Activated CD4-positive, alpha-beta T cell treated with anti-CD3 and anti-CD28 coated beads, Interleukin-2, Interleukin-4, amounts not matched to agents 100 ng/mL and 50 ng/mL, durations not matched to agents 16 hours and 8 hours (primary cell): Measurements from ENCODE around the gene COA7.
A peak's percentile ranks its signal among the peaks of the same experiment; 100 is the strongest.
"Not testable (repeated sequence)": the region's sequence is repeated elsewhere in the genome, so short reads cannot be mapped to it uniquely, and the experiment has no call there.

Experiments
- DNase-seq: peaks from one replicate; pipeline ENCODE4 v3.0.0-alpha.2; 2020; ENCODE audit warnings: low spot score

COA7 gene

DNA sequence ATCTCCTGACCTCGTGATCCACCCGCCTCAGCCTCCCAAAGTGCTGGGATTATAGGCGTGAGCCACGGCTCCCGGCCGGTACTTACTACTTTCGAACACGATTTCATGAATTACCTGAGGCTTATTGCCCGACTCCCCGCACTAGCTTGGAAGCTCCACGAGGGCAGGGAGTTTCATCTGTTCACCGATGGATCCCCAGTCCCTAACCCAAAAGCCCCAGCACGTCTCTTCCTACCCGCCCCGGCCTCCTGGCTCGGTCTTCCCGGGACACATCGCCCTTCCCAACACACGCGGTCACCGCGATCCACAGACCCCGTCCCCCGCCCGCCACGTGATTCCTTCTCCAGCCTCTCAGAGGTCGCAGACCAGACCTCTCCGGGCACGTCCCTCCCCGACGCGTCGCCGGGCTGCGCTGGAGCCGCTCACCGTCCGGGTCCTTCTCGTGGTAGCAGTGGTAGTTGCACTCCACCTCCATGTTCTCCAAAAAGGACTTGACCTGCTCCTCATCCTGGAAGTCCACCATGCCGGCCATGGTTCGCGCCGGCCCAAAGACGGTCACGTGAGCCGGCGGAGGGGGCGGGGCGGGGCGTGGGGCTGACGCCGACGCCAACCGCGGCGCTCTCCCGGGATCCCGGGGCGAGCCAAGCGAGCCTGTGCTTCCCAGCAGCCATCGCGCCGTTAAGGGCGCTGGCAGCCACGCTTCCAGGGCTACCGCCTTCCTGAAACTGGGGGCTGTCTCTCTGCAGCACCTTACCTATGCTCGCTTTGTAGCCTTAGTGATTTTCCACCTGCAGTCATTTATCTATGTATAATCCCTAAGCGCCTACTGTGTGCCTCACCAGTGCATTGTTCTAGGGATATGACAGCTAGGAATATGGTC, at the start of gene COA7:
TSS of gene COA7 (minus strand) at position 553 of the 880 bp plus-strand sequence. CDS start at position 532, 21 bp downstream.
- DNase-seq: peak; percentile 74

DNA sequence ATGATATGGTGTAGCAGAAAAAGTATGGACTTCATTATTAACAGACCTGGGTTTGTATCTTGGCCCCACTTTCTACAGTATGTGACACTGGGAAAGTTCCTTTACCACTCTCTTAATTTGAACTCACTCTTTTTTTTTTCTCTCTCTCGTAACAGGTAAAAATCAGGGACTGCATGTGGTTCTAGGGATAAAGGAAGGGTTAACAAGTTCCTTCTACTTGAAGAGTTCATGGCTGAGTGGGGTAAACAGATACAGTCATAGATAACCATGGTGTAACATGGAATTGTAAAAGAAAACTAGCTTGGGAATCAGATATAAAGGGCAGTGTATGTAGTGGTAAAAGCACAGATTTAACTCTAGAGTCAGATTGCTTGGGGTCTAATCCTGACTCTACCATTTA, 49.3 kb upstream of the COA7 start:
- DNase-seq: no peak

DNA sequence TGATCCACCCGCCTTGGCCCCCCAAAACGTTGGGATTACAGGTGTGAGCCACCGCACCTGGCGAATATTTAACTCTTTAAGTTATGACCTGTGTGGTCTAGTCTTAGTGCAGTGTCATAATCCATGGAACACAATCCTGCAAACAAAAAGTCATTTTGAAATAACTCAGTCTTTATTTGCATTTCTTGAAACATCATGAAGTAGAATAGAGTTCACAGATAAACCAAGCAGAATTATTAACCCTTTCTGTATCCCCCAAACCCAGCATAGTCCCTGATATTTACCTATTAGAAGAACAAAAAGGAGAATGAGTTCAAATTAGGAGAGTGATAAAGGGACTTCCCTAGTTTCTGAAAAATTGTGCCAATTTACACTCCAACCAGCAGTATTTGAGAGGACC, 48.0 kb upstream of the COA7 start:
- no peak for DNase-seq

DNA sequence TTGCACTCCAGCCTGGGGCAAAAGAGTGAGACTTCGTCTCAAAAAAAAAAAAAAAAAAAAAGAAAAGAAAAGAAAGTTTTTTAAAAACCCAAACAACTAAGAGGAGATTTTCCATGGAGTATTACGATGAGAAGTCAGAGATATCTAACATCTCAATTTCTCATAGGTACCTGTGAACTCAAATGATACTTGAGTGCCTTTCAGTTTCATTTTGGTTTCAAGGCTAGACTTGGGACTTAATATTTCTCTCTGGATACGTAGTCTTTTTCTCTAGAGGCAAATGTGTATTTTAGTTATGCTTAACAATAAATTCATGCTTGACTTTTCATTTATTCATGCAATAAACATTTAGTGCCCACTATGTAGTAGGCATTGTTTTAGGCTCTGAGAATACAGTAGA, 43.1 kb upstream of the COA7 start:
- DNase-seq: no peak

DNA sequence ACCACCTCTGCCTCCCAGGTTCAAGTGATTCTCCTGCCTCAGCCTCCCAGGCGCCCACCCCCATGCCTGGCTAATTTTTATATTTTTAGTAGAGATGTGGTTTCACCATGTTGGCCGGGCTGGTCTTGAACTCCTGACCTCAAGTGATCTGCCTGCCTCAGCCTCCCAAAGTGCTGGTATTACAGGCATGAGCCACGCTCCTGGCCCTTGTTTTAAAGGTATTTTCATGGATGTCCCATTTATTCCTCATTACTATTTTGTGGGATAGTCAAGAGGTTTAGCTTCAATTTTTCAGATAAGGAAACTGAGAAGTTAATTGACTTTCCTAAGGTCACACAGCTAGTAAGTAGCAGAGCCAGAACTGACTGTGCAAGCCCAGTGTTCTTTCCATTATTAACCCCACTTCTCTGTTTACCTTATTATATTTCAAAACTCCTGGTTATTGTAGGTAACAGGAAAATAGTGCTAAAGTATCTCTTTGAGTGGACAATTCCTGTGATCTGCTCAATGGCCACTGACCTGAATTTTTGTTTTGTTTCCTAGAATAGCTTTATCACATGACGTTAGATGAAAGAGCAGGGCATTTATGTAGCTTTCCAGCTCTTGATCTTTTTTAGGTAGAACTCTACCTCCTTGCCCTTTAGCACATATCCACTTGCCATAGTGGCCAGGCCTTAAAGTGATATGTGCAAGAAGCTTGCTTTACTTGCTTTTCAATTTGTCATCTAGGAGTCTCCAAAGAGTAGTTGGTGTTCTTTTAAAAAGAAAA, 41.7 kb upstream of the COA7 start:
- no peak for DNase-seq

DNA sequence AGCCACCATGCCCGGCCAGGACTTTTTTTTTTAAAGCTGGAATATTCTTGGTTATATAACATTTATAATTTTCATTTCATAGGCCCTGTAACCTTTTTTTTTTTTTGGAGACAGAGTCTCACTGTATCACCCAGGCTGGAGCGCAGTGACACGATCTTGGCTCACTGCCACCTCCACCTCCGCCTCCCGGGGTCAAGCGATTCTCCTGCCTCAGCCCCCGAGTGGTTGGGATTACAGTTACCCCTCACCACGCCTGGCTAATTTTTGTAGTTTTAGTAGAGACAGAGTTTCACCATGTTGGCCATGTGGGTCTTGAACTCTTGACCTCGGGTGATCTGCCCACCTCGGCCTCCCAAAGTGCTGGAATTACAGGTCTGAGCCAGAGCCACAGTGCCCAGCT, 40.7 kb upstream of the COA7 start:
- DNase-seq: no peak

DNA sequence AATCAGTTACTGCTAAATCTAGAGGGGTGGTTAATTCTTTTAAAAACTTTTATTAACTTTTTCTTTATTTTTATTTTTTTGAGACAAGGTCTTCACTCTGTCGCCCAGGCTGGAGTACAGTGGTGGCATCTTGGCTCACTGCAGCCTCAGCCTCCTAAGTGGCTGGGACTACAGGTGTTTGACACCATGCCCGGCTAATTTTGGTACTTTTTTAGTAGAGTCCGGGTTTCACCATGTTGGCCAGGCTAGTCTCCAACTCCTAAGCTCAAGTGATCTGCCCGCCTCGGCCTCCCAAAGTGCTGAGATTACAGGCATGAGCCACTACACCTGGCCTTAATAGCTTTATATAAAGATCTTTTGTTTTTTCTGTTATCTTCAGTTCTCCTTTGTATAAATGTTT, 40.0 kb upstream of the COA7 start:
- DNase-seq: no peak

DNA sequence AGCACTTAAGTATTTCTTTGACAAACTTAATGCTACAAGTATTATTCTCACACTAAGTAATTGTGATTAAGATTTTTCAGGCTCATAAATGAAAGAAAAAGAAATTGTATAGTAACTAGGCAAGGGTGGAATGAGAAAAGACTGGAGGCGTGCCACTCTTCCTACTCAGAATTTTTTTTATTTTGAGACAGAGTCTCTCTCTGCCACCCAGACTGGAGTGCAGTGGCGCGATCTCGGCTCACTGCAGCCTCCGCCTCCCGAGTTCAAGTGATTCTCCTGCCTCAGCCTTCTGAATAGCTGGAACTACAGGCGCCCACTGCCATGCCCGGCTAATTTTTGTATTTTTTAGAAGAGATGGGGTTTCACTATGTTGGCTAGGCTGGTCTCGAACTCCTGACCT, 37.2 kb upstream of the COA7 start:
- not testable (repeated sequence) for DNase-seq

DNA sequence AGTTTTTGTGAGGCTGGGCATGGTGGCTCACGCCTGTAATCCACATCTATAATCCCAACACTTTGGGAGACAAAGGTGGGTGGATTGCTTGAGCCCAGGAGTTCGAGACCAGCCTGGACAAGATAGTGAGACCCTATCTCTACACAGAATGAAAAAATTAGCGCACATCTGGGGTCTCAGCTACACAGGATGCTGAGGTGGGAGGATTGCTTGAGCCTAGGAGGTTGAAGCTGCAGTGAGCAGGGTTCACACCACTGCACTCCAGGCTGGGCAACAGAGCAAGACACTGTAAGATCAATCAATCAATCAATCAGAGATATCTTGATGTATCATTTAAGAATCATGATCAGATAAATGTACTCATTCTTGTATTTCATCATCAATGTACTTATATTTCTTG, 35.2 kb upstream of the COA7 start:
- DNase-seq: no peak

DNA sequence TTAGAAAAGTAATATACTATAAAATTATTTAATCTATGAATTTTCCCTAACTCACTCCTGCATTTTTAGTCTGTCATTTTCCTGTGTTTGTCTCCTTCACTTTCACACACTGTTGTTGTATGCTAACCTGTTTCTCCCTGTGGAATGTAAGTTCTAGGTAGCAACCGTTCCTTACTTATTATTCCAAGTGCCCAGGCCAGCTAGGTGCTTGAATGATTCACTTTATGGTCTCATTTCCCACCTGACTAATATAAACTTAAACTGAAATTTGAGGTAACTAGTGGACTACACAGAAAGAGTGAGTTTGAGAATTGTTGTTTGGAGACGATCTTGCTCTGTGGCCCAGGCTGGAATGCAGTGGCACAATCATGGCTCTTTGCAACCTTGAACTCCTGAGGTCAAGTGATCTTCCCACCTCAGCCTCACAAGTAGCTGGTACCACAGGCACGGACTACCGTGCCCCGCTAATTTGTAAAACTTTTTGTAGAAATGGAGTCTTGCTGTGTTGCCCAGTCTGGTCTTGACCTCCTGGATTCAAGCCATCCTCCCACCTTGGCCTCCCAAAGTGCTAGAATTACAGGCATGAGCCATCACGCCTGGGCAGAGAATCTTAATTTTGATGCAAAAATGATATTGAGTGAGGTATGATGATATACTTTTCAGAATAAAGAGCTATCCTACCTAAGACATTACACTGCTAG, 30.0 kb upstream of the COA7 start:
- DNase-seq: no peak

DNA sequence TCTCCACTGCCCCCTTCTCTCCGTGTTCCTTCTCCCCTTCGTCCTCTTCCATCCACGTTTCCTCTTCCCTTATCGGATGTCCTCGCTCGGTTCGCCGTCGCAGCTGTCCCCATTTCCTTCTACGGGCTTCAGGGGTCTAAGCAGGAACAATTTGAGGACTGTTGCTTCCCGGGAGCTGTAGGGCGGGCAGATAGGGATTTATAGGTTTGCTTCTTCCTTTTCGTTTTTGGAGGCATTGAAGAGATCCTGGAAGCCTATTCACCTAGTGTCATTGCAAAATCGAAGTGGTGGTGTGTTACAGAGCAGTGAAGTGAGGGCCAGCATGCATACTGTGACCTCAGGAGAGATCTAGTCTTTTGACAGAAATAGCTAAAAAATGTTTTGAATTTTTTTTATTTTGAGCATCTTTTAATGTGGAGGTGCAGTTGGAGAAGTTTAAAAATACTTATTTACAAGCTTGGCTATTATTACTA, 29.0 kb upstream of the COA7 start:
- DNase-seq: no peak

DNA sequence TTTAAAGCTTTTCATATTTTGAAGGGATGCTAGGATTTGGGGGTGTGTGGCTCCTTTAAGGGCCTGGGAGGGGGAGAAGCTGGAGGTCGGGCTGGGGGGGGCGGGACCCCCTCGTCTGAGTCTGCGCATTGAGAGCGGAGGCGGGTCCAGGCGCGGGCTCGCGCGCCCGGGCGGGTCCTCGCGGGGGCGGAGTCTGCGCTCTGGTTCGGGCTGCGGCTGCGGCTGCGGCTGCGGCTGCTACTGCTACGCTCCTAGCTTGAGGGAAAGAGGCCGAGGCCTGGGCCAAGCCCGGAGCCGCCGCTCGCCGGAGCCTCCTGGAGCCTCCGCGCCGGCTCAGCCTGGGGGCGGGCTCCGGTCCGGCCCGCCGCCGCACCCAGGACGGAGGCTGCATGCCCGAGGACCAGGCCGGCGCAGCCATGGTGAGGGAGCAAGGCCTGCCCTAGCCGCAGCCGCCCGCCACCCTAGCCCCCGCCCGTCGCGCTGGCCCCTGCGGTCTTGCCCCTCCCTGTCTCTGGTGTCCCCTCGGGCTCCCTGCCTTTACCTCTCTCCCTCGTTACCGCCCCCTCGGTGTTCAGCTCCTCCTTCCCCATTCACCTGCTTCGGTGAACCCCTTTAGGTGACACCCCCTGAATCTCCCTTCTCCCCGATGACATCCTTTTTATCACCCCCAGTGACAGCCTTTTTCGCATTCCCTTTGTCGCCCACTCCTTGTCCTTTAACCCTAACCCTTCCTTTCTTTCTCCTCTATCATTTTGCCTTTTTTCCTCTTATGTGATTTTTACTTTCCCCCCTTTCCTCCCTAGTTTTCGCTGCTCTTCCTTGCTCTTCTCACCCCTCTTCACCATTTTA, 28.3 kb upstream of the COA7 start, which contains the start of gene ZYG11B:
TSS of gene ZYG11B (plus strand) at position 189 of the 849 bp plus-strand sequence. CDS start at position 390, 201 bp downstream.
- DNase-seq: peak; percentile 90

DNA sequence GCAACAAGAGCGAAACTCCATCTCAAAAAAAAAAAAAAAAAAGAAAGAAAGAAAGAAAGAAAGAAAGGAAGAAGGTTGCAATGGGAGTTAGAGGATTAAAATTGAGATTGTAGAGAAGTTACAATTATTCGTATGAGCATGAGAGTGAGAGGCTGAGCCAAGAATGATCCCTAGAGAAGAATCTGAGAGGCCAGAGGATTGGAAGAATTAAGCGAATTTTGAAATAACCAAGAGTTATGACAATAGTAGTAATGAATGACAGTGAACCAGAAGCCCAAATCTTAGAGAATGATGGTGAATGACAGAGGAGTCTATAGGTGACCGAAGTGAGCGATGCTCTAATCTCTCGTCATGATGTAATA, 27.7 kb upstream of the COA7 start:
- no peak for DNase-seq

DNA sequence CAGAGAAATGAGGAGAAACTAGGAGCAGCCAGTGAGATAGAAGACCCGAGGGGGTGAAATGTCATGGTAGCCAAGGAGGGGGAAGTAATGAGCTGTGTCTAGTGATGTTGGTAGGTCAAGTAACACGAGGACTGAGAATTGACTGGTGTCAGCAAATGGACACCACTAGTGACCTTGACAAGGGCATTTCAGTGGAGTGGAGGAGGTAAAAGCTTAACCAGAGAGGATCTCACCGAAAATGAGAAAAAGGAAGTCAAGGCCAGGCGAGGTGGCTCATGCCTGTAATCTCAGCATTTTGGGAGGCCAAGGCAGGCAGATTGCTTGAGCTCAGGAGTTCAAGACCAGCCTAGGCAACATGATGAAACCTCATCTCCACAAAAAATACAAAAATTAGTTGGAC, 25.1 kb upstream of the COA7 start:
- DNase-seq: no peak

DNA sequence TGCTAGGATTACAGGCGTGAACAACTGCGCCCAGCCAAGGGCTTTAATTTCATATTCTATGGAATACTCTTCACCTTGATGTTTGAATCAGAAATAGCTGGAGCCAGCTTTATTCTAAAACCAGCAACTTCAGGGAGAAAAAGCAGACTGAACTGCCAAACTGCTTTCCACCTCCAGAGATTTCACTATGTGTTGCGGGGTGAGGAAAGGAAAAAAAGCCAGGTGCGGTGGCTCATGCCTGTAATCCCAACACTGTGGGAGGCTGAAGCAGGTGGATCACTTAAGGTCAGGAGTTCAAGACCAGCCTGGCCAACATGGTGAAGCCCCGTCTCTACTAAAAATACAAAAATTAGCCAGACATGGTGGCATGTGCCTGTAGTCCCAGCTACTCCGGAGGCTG, 17.1 kb upstream of the COA7 start:
- DNase-seq: not testable (repeated sequence)

DNA sequence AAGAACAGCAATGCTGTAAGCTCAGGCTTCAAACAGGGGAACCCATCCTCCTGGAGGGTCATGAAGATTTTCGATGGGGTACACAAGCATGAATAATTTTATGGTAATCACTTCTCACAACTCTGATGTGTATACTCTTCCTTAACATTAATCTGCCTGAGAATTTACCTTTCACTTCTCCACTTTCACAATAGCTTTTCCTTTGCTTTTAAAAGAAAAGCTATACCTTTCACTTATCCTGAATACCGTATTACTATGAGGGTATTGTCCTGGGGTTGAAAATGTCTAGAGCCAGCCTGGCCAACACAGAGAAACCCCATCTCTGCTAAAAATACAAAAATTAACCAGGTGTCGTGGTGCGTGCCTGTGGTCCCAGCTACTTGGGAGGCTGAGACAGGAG, 15.4 kb upstream of the COA7 start:
- no peak for DNase-seq

DNA sequence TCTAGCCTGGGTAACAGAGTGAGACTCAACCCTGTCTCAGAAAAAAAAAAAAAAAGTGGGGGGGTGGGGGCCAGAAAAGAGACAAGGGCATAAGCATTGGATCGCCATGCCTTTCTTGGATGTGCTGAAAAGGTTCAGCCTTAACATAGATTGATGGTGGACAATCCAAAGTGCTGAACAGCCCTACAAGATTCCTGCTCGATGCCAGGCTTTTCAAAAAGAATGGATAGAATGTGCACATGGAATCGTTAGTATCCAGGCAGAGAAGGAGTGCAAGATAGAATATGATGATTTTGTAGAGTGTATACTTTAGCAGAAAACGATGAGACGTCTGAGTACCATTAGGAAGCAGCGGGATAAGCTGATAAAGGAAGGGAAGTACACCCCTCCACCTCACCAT, 10.9 kb upstream of the COA7 start:
- DNase-seq: no peak

DNA sequence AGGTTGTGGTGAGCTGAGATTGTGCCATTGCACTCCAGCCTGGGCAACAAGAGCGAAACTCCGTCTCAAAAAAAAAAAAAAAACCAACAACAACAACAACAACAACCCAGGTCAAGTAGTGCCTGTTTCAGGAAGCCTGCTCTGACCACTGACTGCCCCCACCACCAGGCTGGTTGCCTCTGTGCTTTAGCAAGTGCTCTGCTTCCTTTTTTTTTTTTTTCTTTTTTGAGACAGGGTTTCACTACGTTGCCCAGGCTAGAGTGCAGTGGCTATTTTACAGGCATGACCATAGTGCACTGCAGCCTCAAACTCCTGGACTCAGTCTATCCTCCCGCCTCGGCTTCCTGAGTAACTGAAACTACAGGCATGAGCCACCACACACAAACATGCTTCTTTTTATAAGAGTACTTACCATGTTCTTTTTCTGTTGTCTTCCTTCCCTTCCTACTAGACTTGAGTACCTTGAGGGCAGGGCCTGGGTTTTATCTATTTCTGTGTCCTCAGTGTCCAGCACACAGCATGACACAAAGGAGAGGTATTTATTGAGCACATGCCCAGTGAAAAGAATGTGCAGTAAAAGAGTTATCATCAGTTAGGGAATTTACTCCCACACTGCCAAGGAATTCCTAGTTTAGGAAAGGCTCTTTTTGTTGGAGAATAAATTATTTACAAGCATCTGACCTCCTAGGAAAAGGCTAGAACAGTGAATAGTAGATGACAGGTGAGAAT, 9.9 kb upstream of the COA7 start:
- no peak for DNase-seq

DNA sequence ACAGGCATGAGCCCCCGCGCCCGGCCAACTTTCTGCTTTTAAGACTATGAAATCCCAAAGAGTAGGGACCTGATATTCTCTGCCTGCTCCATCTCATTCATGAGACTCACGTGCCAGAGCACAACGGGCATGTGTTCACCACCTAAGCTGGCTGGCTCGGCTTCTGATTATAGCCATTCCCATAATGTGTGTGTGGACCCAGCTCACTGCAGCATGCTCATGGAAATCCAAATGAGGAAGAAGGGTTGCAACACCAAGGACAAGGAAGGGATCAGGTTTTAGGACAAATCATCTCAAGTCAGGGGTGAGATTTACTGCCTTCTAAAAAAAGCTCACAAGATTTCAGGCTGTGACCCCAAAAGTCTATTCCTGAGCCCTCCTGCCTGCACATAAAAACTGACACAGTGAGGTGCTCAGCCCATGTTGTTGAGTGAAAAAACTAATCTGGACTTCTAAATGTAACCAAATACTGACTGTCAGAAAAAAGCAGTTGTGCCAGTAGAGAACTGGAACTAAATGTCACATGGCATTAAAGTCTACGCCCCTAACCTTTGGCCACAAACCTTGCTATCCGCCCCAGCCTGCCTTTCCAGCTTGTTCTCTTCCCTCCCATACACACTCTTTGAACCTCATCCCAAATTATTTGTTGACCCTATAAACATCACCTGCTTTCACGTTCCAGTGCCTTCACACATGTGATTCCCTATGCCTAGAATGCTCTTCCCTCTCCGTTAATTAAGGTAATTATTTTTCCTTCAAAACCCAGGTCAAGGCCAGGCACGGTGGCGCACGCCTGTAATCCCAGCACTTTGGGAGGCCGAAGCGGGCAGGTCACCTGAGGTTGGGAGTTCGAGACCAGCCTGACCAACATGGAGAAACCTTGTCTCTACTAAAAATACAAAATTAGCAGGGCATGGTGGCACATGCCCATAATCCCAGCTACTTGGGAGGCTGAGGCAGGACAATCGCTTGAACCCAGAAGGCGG, 9.1 kb upstream of the COA7 start:
- DNase-seq: no peak
